Measurements from ENCODE around the gene MSI2. TPM values are rescaled to one million over a fixed set of nuclear protein-coding genes. Genes with fewer than 3 reads are reported as not detected.
A peak's percentile ranks its signal among the peaks of the same experiment; 100 is the strongest.

The MSI2 gene
- total and polyA plus RNA-seq, 9 of the 15 experiments (the other 6 are each of a cell fraction or from before 2014, with no cell fraction given) = 4.6 to 61.8 (median 42.4) TPM

- 83% methylated on average over 10 of the region's 10 CpGs for WGBS (ENCODE audit: insufficient coverage, low coverage, missing lambda C conversion rate)
- no peaks in the 10 kb centered on the region; the same call in 2 of the 3 replicates for H3K36me3 ChIP-seq (ENCODE audit: control insufficient read depth, insufficient read depth, low read length)
- peak overlapping the region; percentile 9; the same call in 1 of the 2 replicates for H3K4me2 ChIP-seq (ENCODE audit: insufficient read depth, low read length)
- no peak for TF ChIP-seq BRCA1 (IDR thresholded peaks at IDR 0.05)
- TF ChIP-seq BRCA1 (CRISPR knock-in tag; IDR thresholded peaks at IDR 0.05) = no peak
- TF ChIP-seq MEIS2 (IDR thresholded peaks at IDR 0.05; ENCODE audit: partially characterized antibody) = no peak
- TF ChIP-seq MTF1 (CRISPR knock-in tag; IDR thresholded peaks at IDR 0.05; ENCODE audit: borderline replicate concordance) = no peak
- no peak for TF ChIP-seq ATF7 (IDR thresholded peaks at IDR 0.05)
- TF ChIP-seq SMC3 (conservative IDR thresholded peaks at IDR 0.05; ENCODE audit: insufficient read depth, low read depth, low read length) = no peak
- TF ChIP-seq SMAD3 (CRISPR knock-in tag; conservative IDR thresholded peaks at IDR 0.05) = no peak
- TF ChIP-seq SPI1 (IDR thresholded peaks at IDR 0.05; ENCODE audit: borderline replicate concordance, low read depth, low read length) = no peak
- TF ChIP-seq HDAC1 (IDR thresholded peaks at IDR 0.05) = no peak
- FAIRE-seq (no peak), ATAC-seq (no peak), DNase-seq (ENCODE audit: extremely low read depth in 1 of 4, low spot score in 3 of 4) (no peak)
- H3K79me2 ChIP-seq (ENCODE audit: control insufficient read depth, insufficient read depth, low read length) = peaks cover 10% of the 10 kb centered on the region; the same call in 2 of the 3 replicates
- ChIA-PET POLR2A (interaction anchor here (0.5 kb wide), 1 partner anchor 205 kb away, joined by 3 read pairs; no protein-coding TSS in a partner anchor), CTCF (ENCODE audit: low intra/inter-chr PET ratio) (no interaction called here)
- no peak overlapping the region for H3K4me3 ChIP-seq
- BruUV-seq (replicated peaks) = no TSS peak
- no peaks in the 10 kb centered on the region for H3K9me3 ChIP-seq (replicated peaks; ENCODE audit: control insufficient read depth, insufficient read depth, low read depth, low read length)
- intact Hi-C loops (cut with micrococcal nuclease) = no loop called here
- no peak overlapping the region for H2AFZ ChIP-seq (ENCODE audit: low read depth, low read length)
- peaks cover 10% of the 10 kb centered on the region for H4K20me1 ChIP-seq (replicated peaks; ENCODE audit: control insufficient read depth, insufficient read depth, low read length)
- no peaks in the 10 kb centered on the region for H3K27me3 ChIP-seq (ENCODE audit: control insufficient read depth in 2 of 2, insufficient read depth in 2 of 2, low read length in 2 of 2)
- in situ Hi-C loops (cut with MboI) = no loop called here
- peaks cover 12% of the 10 kb centered on the region in 2 experiments; a peak in 3 of 5 replicates for H3K4me1 ChIP-seq (replicated peaks in 1 of 2; ENCODE audit: control insufficient read depth in 2 of 2, insufficient read depth in 2 of 2, low read length in 2 of 2)
- H3K27ac ChIP-seq (ENCODE audit: extremely low read depth, low read depth, low read length) = no peak overlapping the region
- H3K9me1 ChIP-seq (ENCODE audit: control insufficient read depth, insufficient read depth, low read length) = peaks cover 3% of the 10 kb centered on the region
- no peak overlapping the region for H3K9ac ChIP-seq (ENCODE audit: insufficient read depth in 1 of 2, low read depth in 2 of 2, low read length in 2 of 2)
Observed at GRCh38 chr17:57447990-57448758, 191.9 kb downstream of the MSI2 start.

Data from K562 (cell line).